ENCODE measurements around the gene SNX33. TPM values are rescaled to one million over a fixed set of nuclear protein-coding genes. Genes with fewer than 3 reads are reported as not detected.
"Not testable (repeated sequence)": the region's sequence is repeated elsewhere in the genome, so short reads cannot be mapped to it uniquely, and the experiment has no call there.

Gene SNX33
- total RNA-seq, 1 donor, result 1.2 TPM

DNA sequence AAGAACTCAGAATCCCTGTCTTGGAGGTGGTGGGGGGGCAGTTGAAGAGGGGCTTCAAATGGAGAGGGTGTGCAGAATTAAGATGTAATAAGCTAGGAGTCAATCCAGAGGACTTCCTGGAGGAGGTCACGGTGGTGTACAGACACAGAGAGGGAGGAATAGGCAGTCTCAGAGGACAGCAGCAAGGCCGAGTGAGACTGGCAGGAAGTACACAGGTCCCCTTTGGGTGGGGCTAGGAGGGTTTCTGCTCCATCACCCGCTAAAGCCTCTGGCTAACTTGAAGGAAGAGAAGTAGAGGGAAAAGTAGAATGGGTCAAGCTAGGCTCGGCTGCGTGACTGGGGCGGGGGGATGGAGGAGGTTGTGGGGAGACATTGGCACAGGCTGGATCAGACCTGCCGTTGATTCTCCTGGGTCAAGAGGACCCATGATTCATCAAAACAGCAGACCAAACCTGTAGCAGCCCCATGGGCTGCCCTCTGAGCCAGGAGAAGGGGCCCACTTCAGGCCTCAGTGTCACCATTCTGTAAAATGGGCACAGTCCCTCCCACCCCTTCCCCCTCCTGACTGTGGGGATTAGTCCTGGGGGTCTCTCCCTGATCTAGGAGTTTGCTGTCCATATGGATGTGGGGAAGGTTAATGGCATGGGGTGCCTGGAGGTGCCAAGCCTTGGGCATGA lies 48.1 kb downstream of the SNX33 start:
- H3K27me3 ChIP-seq (ENCODE audit: insufficient read depth, low read length), result peaks cover 7% of the 10 kb centered on the region
- H3K4me3 ChIP-seq (ENCODE audit: low read length), result no peak overlapping the region
- peaks cover 45% of the 10 kb centered on the region for H3K4me1 ChIP-seq (ENCODE audit: insufficient read depth, low read length)
- H3K9me3 ChIP-seq (ENCODE audit: low read depth, low read length), result no peaks in the 10 kb centered on the region

DNA sequence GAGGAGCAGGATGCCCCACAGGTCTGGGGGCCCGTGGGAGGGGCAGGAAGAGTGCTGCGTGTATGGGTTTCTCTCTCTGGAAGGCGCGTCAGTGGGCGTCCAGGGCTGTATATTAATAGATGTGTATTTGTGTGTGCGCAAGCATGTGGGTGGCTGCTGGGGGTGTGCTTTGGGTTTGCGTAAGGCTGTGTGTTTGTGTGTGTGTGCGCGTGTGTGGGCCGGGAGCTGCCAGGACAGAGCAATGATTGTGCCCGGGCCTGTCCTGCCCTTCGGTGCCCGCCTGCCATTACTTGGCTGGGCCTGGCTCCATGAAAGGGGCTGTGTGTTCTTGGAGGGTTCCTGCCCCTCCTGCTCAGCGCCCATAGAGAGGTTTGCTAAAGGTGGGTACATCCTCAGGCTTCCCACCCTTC lies 48.6 kb downstream of the SNX33 start:
- H3K4me1 ChIP-seq (ENCODE audit: insufficient read depth, low read length), result peaks cover 49% of the 10 kb centered on the region
- peaks cover 7% of the 10 kb centered on the region for H3K27me3 ChIP-seq (ENCODE audit: insufficient read depth, low read length)
- H3K9me3 ChIP-seq (ENCODE audit: low read depth, low read length), result no peaks in the 10 kb centered on the region
- H3K4me3 ChIP-seq (ENCODE audit: low read length), result no peak overlapping the region

DNA sequence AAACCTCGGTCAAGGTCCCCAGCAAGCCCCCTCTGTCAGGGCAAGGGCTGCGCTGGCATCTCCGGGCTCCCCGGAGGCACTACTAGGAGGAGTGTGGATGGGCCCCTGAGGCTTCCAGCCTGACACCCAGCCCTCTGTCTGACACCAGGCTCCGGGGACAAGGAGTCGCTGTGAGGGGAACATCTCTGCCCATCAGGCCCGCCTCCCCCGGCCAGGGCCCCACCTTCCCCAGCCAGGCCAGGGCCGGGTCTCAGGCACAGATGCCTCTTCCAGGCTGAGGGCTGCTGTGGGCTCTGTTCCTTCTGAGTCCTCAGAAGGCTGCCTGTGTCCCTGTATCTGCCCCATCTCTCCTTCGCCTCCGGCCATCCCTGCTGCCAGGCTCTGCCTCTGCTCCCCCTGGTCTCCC lies 49.1 kb downstream of the SNX33 start:
- Histone ChIP-seq H3K4me3 (ENCODE audit: low read length) (no peak overlapping the region), H3K9me3 (ENCODE audit: low read depth, low read length) (no peaks in the 10 kb centered on the region), H3K27me3 (ENCODE audit: insufficient read depth, low read length) (peaks cover 7% of the 10 kb centered on the region), H3K4me1 (ENCODE audit: insufficient read depth, low read length) (peaks cover 49% of the 10 kb centered on the region)

DNA sequence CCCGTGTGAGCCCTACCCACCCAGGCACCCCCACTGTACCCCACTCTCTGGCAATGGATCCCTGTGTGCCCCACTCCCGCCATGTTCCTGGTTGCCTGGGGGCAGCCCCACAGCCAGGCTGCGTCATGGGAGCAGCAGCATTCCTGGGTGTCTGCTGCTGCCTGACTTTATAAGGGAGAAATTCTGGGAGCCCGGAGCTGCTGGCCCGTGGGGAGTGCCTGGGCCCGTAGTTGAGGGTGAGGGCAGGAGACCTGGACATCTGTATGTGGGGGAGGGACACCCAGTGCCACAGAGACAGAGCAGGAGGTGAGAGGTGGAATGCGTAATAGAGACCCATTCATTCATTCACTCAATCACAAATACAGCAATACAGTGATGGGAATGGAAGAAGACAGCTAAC lies 49.8 kb downstream of the SNX33 start:
- Histone ChIP-seq H3K9me3 (ENCODE audit: low read depth, low read length) (no peaks in the 10 kb centered on the region), H3K27me3 (ENCODE audit: insufficient read depth, low read length) (peaks cover 7% of the 10 kb centered on the region), H3K4me3 (ENCODE audit: low read length) (no peak overlapping the region), H3K4me1 (ENCODE audit: insufficient read depth, low read length) (peaks cover 49% of the 10 kb centered on the region)

DNA sequence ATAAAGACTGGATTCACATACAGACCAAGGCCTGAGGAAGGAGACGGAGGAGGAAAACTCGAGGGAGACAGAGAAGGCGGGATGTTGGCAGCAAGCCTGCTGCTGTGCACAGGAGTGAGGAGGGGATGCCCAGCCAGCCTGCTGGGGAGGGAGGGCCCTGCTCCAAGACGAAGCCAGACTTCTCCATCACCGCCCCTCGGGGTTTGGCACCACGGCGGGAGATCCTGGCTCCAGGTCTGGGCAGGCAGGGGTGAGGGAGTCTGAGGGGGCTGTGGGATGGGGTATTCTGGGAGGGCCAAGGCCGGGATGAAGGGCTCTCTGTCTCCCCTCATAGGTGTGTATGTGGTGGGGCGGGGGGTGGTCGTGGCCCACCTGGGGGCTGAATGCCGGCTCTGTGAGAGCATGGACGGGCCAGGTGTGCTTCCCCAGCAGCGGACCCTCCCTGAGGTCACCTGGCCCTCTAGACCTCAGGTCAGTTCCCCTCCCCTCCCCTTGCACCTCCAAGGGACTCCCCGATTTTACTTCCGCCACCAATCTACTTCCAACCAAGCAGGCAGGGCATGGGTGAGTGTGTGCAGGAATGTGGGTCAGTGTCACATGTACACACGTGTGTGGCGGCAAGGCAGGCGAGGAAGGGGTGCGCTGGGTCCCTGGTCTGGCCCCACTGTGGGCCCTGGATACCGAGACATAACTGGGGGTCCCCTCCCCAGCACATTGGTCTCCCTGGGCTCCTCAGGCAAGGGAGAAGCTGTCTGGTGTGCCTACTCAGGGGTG lies 50.4 kb downstream of the SNX33 start:
- H3K27me3 ChIP-seq (ENCODE audit: insufficient read depth, low read length); H3K4me3 ChIP-seq (ENCODE audit: low read length); H3K9me3 ChIP-seq (ENCODE audit: low read depth, low read length): not testable (repeated sequence)
- H3K4me1 ChIP-seq (ENCODE audit: insufficient read depth, low read length), result peaks cover 49% of the 10 kb centered on the region

DNA sequence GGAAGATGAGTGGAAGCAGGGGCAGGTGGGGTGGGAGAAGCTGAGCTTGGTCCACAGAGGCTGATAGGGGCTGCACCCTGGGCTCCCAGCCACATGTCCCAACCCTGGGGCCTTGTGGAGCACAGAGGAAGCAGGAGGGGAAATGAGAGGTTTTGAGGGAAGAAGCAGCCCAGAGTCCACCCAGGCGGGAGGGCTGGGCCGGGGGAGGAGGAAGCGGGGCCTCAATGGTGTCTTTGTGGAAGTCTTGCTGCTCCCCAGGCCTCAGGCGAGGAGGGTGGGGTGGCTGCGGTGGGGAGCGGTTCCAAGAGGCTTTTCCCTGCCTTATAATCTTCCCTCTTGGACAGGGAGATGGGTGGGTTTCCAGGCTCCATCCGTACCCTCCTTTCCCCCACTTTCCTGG lies 51.8 kb downstream of the SNX33 start:
- not testable (repeated sequence) for H3K4me3 ChIP-seq (ENCODE audit: low read length); H3K27me3 ChIP-seq (ENCODE audit: insufficient read depth, low read length); H3K9me3 ChIP-seq (ENCODE audit: low read depth, low read length)
- peaks cover 36% of the 10 kb centered on the region for H3K4me1 ChIP-seq (ENCODE audit: insufficient read depth, low read length)

DNA sequence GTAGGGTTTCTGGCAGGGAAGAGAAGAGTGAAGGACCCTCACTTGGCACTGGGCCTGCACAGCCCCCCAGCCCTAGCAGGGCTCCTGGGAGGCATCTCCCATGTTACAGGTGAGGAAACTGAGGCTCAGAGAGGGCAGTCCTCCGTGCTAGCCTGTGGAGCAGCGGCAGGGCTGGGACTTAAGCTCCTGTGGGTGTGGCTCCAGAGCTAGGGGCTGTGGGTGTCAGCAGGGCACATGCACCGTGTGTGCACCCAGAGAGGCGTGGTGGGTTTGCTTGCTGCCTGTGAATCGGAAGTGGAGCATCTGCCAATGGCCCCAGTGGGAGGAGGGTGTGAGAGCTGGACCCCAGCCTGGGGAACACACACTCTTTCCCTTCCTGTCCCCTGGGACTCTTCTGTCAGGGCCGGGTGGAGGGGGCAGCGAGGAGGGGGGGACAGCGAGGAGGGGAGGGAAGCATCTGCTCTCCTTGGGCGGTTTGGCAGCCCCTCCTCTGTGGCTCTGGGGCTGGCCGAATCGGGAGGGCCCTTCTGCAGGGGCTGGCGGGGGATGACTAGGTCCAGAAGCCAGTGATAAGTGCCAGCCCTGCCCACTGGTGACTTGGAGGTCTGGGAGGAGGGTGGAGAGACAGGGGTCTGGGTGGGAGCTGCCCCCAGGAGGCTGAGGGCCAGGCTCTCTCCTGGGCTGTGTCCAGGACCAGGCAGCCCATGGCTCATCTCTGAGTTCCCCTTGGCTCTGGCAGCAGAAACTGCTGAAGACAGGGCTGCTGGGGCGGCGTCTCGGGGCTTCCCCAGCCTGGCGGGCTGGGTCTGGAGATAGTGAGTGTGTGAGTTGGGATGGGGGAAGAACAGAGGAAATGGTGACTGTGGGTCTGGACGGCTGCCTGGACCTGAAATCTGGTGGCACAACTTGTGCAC lies 52.5 kb downstream of the SNX33 start:
- not testable (repeated sequence) for H3K4me3 ChIP-seq (ENCODE audit: low read length); H3K27me3 ChIP-seq (ENCODE audit: insufficient read depth, low read length); H3K9me3 ChIP-seq (ENCODE audit: low read depth, low read length)
- peaks cover 29% of the 10 kb centered on the region for H3K4me1 ChIP-seq (ENCODE audit: insufficient read depth, low read length)

DNA sequence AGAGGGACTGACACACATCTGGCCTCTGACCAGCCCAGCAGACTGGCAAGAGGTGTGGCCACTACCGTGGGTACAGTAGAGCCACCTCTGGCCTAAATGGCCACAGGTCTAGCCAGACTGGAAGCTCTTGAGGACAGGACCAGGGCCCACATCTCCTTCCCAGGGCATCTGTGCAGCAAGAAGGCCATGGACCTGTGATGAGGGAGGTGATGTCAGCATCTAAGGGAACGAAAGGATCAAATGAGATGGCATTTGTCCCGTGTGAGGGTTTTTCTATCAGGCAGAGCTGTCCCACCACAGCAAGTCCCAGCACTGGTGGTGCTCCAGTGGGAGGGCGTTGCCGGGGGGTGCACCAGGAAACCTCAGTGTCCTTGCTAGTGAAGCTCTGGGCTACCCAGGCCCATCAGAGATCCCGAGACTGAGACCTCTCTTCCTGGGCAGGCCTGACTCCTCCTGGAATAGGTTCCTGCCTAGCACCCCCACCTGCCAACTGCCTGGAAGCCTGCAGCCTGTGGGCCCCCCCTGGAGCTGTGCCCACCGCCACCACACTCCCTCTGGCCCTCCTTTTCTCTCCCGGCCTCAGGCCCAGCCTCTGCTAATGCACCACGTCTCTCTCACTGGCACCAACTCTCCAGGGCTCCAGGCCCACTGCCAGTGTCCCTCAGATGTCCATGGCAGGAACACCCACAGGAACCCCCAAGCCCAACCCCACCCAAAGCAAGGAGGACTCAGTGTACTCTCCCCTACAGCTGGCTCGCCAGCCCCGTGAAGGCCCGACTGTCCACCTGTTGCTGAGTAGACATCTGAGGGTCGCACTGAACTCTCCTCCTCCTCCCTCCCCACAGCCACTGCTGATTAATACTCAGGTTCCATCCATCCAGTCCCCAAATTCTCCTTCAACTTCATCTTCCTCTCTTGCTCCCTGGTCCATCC lies 53.6 kb downstream of the SNX33 start:
- H3K27me3 ChIP-seq (ENCODE audit: insufficient read depth, low read length); H3K9me3 ChIP-seq (ENCODE audit: low read depth, low read length); H3K4me3 ChIP-seq (ENCODE audit: low read length): not testable (repeated sequence)
- H3K4me1 ChIP-seq (ENCODE audit: insufficient read depth, low read length), result peaks cover 24% of the 10 kb centered on the region

DNA sequence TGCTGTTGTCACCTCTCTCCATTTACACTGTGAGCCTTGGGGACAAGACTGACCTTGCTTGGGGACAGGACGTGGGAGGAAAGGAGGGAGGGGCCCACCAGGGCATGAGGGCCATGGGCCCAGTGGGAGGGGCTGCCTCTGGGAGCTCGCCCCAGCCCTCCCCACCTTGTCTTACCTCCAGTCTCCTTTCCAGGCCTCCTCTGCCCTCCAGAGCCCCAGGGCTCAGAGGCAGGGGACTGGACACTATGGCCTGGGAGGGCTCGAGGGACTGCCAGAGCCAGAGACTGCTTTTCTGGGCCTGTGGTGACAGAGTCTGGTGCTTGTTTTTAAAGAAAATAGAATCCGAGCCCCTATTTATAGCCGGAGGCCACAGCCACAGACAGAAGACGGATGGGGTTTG lies 54.7 kb downstream of the SNX33 start:
- Histone ChIP-seq H3K9me3 (ENCODE audit: low read depth, low read length) (no peaks in the 10 kb centered on the region), H3K4me1 (ENCODE audit: insufficient read depth, low read length) (peaks cover 24% of the 10 kb centered on the region), H3K4me3 (ENCODE audit: low read length) (no peak overlapping the region), H3K27me3 (ENCODE audit: insufficient read depth, low read length) (no peaks in the 10 kb centered on the region)

DNA sequence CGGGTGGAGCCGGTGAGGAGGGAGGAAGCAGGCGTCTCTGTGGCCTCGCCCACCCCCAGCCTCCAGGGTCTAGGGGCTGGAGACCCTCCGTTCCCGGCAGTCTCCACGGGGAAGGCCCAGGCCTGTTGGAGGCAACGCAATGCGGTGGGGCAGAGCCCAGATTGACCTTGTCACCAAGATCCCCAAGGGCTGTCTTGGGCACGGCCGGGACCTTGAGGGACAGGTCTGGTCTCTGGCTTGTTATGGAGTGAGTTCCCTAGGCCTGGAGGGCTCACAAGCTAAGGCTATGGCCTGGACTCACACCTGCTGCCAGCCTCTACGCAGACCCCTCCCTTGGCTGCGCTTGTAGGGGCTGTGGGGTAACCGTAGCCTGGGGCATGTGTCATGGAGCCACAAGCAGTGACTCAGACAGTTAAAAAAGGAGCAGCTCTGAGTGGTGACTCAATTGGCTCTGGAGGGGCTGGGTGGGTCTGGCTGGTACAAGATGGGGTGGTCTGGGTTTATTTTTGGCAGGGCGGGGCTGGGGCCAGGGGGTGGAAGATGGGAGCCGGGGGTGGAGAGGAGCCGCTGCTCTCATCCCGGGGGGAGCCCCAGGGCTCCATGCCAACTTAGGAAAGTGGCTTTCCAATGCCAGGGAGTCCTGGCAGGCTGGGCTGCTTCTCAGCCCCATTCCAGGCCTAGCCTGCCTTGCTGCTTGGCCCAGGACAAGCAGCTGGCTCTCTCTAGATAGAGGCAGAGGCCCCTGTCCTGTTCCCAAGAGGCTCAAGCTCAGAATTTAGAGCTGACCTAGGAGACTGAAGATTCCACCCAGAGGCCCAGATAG lies 55.9 kb downstream of the SNX33 start:
- H3K27me3 ChIP-seq (ENCODE audit: insufficient read depth, low read length); H3K9me3 ChIP-seq (ENCODE audit: low read depth, low read length); H3K4me3 ChIP-seq (ENCODE audit: low read length): not testable (repeated sequence)
- H3K4me1 ChIP-seq (ENCODE audit: insufficient read depth, low read length), result peaks cover 24% of the 10 kb centered on the region

DNA sequence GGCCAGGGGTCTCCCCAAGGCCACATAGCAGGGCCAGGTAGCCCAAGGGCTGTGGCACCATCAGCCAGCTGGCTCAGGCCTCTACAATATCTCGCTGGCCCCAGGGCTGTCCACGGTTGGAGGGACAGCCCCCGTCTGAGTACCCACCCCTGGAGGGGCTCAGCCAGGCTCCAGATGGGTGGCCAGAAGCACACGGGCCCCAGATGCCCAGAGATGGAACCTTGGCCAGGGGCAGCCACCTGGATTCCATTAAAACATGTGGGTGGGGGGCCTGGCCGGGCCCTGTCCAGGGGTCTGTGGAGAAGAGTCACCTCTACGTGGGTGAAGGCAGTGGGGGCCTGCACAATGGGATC lies 56.5 kb downstream of the SNX33 start:
- Histone ChIP-seq H3K27me3 (ENCODE audit: insufficient read depth, low read length) (no peaks in the 10 kb centered on the region), H3K9me3 (ENCODE audit: low read depth, low read length) (no peaks in the 10 kb centered on the region), H3K4me3 (ENCODE audit: low read length) (no peak overlapping the region), H3K4me1 (ENCODE audit: insufficient read depth, low read length) (peaks cover 18% of the 10 kb centered on the region)

DNA sequence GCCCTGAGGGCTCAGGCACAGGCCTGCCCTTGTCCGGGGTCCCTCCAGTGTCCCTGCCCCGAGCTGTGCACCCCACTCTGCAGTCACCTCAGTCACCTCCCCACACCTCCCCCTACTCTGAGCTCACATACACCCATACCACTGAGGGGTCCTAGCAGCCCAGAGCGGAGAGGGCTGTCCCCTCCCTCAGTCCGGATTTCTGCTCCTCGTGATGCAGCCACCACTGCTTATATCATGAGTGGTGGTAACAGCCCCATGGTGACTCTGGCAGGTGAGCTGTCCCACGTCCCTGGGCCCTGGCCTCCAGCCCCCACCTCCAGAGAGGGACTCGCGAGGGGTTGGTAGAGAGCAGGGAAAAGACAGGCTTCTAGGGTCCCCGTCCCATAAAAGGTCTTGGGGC lies 56.9 kb downstream of the SNX33 start:
- H3K27me3 ChIP-seq (ENCODE audit: insufficient read depth, low read length), result no peaks in the 10 kb centered on the region
- peaks cover 15% of the 10 kb centered on the region for H3K4me1 ChIP-seq (ENCODE audit: insufficient read depth, low read length)
- H3K4me3 ChIP-seq (ENCODE audit: low read length), result no peak overlapping the region
- no peaks in the 10 kb centered on the region for H3K9me3 ChIP-seq (ENCODE audit: low read depth, low read length)

DNA sequence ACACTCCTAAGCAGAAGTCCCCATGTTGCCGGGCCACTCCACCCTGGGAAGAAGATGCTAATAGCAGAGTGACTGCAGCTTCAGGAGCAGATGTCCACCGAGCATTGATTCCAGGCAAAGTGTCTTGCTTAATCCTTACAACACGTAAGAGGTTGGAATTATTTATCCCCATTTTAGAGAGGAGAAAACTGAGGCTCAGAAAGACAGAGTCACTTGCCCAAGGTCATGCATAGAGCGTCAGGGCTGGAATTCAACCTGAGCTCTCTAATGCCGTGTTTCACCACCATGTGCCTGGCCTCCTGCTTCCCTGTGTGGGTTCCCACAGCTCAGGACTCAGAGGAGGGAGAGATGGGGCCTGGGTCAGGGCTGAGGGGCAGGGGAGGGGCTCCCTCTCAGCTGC lies 57.7 kb downstream of the SNX33 start:
- H3K9me3 ChIP-seq (ENCODE audit: low read depth, low read length); H3K4me1 ChIP-seq (ENCODE audit: insufficient read depth, low read length): not testable (repeated sequence)

More for the DNA sequence above, 57.7 kb downstream of the SNX33 start:
- H3K4me3 ChIP-seq (ENCODE audit: low read length); H3K27me3 ChIP-seq (ENCODE audit: insufficient read depth, low read length): not testable (repeated sequence)
